Neutrophil (primary cell): ENCODE measurements around the gene GNL1.
A peak's percentile ranks its signal among the peaks of the same experiment; 100 is the strongest.

Experiments
- H3K27ac ChIP-seq: fragments of 200-600 bp; sonication (generic); 2 replicates; pipeline ENCODE4 v1.5.1; 2016; ENCODE audit warnings: mild to moderate bottlenecking, moderate library complexity
- H3K27me3 ChIP-seq: fragments of 200-600 bp; sonication (generic); 2 replicates; pipeline ENCODE4 v1.6.0; 2016; ENCODE audit warnings: mild to moderate bottlenecking
- H3K36me3 ChIP-seq: fragments of 200-600 bp; sonication (generic); 2 replicates; pipeline ENCODE4 v1.5.1; 2017
- H3K4me1 ChIP-seq, 2 experiments: fragments of 200-600 bp in 1 of 2; sonication (generic) in 1 of 2; 1 replicate in 1 of 2; 2 replicates in 1 of 2; pipeline versions ENCODE4 v1.5.1 to v1.6.1; 2013 to 2016; ENCODE audit warnings: low read depth in 1 of 2, low read length in 1 of 2, mild to moderate bottlenecking in 1 of 2, moderate library complexity in 1 of 2; ENCODE audit not compliant: control insufficient read depth in 1 of 2, insufficient read depth in 1 of 2
- H3K4me3 ChIP-seq, 2 experiments: fragments of 200-600 bp in 1 of 2; sonication (generic) in 1 of 2; 1 replicate in 1 of 2; 2 replicates in 1 of 2; pipeline ENCODE4 v1.5.1; 2013 to 2016; ENCODE audit warnings: low read depth in 1 of 2, low read length in 1 of 2, mild to moderate bottlenecking in 1 of 2, moderate library complexity in 1 of 2
- H3K9me3 ChIP-seq: fragments of 200-600 bp; sonication (generic); 2 replicates; pipeline ENCODE4 v1.5.1; 2016
- TF ChIP-seq, protein P1 (sequence below): fragments of 200-600 bp; sonication (generic); IDR thresholded peaks from 2 replicates; pipeline ENCODE4 v1.5.1; 2016; ENCODE audit warnings: antibody characterized with exemption

GNL1 gene

DNA sequence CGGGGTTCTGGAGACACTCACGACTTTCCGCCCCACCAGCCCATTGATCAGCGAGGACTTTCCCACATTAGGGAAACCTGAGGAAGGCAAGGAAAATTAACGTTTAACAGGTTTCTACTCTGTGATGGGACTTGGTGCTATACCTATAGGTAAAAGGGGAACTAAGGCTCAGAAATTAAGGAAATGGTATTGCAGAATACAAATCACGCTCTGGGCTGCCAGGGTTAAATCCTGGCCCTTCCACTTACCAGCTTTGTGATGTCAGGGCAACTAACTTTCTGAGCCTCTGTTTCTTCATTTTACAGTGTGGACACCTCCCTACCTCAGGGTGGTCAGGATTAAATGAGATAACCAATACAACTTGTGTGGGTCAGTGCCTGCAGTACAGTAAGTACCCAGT, 8.8 kb downstream of the GNL1 start:
- H3K4me3 ChIP-seq = no peak overlapping the region
- peaks cover 28% of the 10 kb centered on the region for H3K27me3 ChIP-seq
- TF ChIP-seq, protein P1, sequence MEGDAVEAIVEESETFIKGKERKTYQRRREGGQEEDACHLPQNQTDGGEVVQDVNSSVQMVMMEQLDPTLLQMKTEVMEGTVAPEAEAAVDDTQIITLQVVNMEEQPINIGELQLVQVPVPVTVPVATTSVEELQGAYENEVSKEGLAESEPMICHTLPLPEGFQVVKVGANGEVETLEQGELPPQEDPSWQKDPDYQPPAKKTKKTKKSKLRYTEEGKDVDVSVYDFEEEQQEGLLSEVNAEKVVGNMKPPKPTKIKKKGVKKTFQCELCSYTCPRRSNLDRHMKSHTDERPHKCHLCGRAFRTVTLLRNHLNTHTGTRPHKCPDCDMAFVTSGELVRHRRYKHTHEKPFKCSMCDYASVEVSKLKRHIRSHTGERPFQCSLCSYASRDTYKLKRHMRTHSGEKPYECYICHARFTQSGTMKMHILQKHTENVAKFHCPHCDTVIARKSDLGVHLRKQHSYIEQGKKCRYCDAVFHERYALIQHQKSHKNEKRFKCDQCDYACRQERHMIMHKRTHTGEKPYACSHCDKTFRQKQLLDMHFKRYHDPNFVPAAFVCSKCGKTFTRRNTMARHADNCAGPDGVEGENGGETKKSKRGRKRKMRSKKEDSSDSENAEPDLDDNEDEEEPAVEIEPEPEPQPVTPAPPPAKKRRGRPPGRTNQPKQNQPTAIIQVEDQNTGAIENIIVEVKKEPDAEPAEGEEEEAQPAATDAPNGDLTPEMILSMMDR = no peak
- H3K27ac ChIP-seq = peak overlapping the region; percentile 51
- peaks cover 10 to 11% of the 10 kb centered on the region in 2 experiments for H3K4me1 ChIP-seq
- peaks cover 10% of the 10 kb centered on the region for H3K36me3 ChIP-seq
- H3K9me3 ChIP-seq = no peaks in the 10 kb centered on the region

DNA sequence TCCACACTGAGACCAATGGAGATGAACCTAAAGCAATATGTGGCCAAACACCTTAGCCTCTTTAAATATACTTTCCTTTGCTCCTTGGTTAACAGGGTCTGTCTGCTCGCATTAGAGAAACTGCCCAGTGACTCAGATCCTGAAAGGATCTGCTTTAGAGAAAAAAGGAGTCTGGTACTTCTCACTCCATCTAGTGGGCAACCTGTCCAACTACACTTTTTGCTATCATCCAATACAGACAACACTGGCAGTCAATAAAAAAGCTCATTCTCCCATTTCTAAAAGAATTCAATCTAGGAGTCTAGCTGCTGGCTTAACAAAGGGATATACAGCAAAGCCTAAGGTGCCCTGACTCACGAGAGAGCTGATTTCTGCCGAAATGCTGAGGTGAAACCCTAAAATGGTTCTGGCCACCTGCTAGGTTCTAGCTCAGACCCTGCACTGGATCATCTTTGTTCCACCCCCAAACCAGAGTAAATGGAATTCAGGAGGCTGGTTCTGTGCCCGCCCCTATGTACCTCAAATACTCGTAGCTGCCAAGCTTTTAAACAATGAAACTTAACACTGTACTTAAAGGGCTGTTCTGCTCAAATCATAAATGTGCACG, 11.5 kb downstream of the GNL1 start:
- no peak overlapping the region for H3K4me3 ChIP-seq
- TF ChIP-seq, protein P1 = peak; percentile 76
- H3K27me3 ChIP-seq = peaks cover 38% of the 10 kb centered on the region
- no peaks in the 10 kb centered on the region for H3K36me3 ChIP-seq
- H3K9me3 ChIP-seq = no peaks in the 10 kb centered on the region
- H3K4me1 ChIP-seq = peaks cover 21 to 27% of the 10 kb centered on the region in 2 experiments
- no peak overlapping the region for H3K27ac ChIP-seq

DNA sequence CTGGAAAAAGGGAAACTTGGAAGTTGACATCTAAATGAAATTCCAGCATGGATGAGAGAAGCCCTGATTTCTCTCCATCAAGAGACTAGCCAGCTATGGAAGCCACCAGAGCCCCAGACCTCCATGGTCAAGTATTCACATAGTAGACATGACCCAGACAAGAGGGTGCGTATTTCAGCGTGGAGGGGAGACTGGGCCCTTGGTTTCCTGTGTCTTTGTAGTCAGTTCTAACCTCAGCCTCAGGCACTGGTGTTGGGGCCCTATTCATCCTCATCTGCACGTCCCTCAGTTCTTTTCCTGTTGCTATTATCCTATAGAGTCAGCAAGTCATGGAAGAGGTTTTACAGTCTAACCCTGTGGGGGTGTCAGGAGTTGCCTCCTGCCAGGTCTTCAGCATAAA, 12.5 kb downstream of the GNL1 start:
- Histone ChIP-seq H3K4me1 (peaks cover 21 to 27% of the 10 kb centered on the region in 2 experiments), H3K9me3 (no peaks in the 10 kb centered on the region), H3K27ac (no peak overlapping the region), H3K4me3 (no peak overlapping the region), H3K27me3 (peaks cover 38% of the 10 kb centered on the region), H3K36me3 (no peaks in the 10 kb centered on the region)
- TF ChIP-seq, protein P1 = no peak

DNA sequence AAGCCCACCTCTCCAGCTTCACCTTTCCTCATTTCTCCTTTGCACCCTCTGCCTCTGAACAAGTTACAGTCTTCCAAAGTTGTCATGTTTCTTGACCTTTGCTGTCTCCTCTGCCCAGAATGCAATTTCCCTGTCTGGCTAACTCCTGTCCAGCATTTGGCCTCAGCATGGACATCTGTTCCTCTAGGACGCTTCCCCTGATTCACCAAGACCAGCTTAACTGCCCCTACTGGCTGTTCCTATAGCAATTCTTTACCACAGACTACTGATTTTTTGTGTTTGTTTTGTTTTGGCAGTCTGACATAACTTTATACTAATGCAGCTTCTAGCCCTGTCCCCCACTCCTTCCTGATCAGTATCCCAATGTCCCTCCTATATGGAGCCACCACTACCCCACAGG, 13.4 kb downstream of the GNL1 start:
- TF ChIP-seq, protein P1 = no peak
- Histone ChIP-seq H3K27ac (no peak overlapping the region), H3K36me3 (no peaks in the 10 kb centered on the region), H3K9me3 (no peaks in the 10 kb centered on the region), H3K27me3 (peaks cover 38% of the 10 kb centered on the region), H3K4me1 (peaks cover 21 to 27% of the 10 kb centered on the region in 2 experiments), H3K4me3 (no peak overlapping the region)

DNA sequence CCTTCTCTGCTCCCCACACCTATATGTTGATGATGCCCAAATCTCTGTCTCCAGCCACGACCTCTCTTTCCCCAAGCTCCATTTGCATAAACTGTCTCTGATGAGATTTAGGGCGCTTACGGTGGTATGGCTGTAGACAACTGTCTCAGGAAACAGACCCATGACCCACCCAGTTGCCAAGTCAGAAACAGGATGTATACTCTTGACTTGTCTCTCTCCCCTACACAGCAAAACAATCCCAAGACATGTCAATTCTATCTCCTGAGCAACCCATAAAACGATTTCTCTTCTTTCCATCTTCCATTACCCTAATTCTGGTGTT, 13.9 kb downstream of the GNL1 start:
- H3K36me3 ChIP-seq = no peaks in the 10 kb centered on the region
- TF ChIP-seq, protein P1 = no peak
- no peaks in the 10 kb centered on the region for H3K9me3 ChIP-seq
- H3K4me1 ChIP-seq = peaks cover 18 to 22% of the 10 kb centered on the region in 2 experiments
- H3K4me3 ChIP-seq = peak overlapping the region in 1 of 2 experiments; percentile 60
- peaks cover 38% of the 10 kb centered on the region for H3K27me3 ChIP-seq
- no peak overlapping the region for H3K27ac ChIP-seq
